SK-N-SH (cell line): ENCODE data around the gene PALM. TPM values are rescaled to one million over a fixed set of nuclear protein-coding genes. Genes with fewer than 3 reads are reported as not detected.
A peak's percentile ranks its signal among the peaks of the same experiment; 100 is the strongest.

Experiments used
- CTCF ChIA-PET: fragments of 300-600, 350-600 bp; formaldehyde crosslinking; extraction: SDS; loops from one replicate; lab custom pipeline; 2021; lab: Yijun Ruan, JAX
- POLR2A ChIA-PET: fragments of 350-600 bp; sonication (Branson Sonifier 250); formaldehyde crosslinking; extraction: SDS; loops from one replicate; lab custom pipeline; 2020; ENCODE audit warnings: antibody characterized with exemption, inconsistent platforms; lab: Yijun Ruan, JAX
- DNase-seq: peaks from one replicate; pipeline ENCODE4 v3.0.0; 2012
- H2AFZ ChIP-seq: fragments of 200-600 bp; sonication (generic); 2 replicates; pipeline ENCODE4 v1.8.1; 2016; ENCODE audit warnings: antibody characterized with exemption, mild to moderate bottlenecking, low read depth
- H3F3A ChIP-seq: fragments of 200-600 bp; sonication (generic); replicated peaks from 2 replicates; pipeline ENCODE3; 2016; ENCODE audit warnings: antibody characterized with exemption, mild to moderate bottlenecking; ENCODE audit not compliant: insufficient read depth
- H3K27ac ChIP-seq, 2 experiments: fragments of 200-500 bp in 1 of 2; fragments of 200-600 bp in 1 of 2; sonication (Bioruptor generic) in 1 of 2; sonication (generic), shearing (Covaris generic) in 1 of 2; 2 replicates each; pipeline versions ENCODE4 v1.5.1 to v1.6.1; 2014 to 2016; ENCODE audit warnings: low read depth in 2 of 2, inconsistent platforms in 1 of 2, low read length in 1 of 2, mild to moderate bottlenecking in 1 of 2, mixed read lengths in 1 of 2
- H3K27me3 ChIP-seq: fragments of 200-600 bp; sonication (generic), shearing (Covaris generic); 2 replicates; pipeline ENCODE4 v1.6.1; 2016; ENCODE audit warnings: mixed run types; ENCODE audit not compliant: insufficient read depth
- H3K36me3 ChIP-seq, 2 experiments: fragments of 200-500 bp in 1 of 2; fragments of 200-600 bp in 1 of 2; sonication (Bioruptor generic) in 1 of 2; sonication (generic) in 1 of 2; replicated peaks in 1 of 2; 2 replicates each; pipeline versions ENCODE3 to v1.5.1; 2014 to 2016; ENCODE audit warnings: low read length in 1 of 2, mild to moderate bottlenecking in 1 of 2; ENCODE audit not compliant: insufficient read depth in 2 of 2, control insufficient read depth in 1 of 2
- H3K4me1 ChIP-seq, 2 experiments: fragments of 200-500 bp in 1 of 2; fragments of 200-600 bp in 1 of 2; sonication (Bioruptor generic) in 1 of 2; sonication (generic), shearing (Covaris generic) in 1 of 2; 2 replicates each; pipeline versions ENCODE4 v1.5.1 to v1.6.1; 2014 to 2016; ENCODE audit warnings: low read depth in 1 of 2, low read length in 1 of 2, mixed run types in 1 of 2; ENCODE audit not compliant: insufficient read depth in 2 of 2, control insufficient read depth in 1 of 2
- H3K4me2 ChIP-seq: fragments of 200-600 bp; sonication (generic), shearing (Covaris generic); 2 replicates; pipeline ENCODE4 v1.6.1; 2017; ENCODE audit warnings: mixed run types
- H3K4me3 ChIP-seq, 2 experiments: fragments of 200-500 bp in 1 of 2; fragments of 200-600 bp in 1 of 2; sonication (Bioruptor generic) in 1 of 2; sonication (generic), shearing (Covaris generic) in 1 of 2; 2 replicates each; pipeline versions ENCODE4 v1.5.1 to v1.8.1; 2014 to 2016; ENCODE audit warnings: low read depth in 2 of 2, inconsistent platforms in 1 of 2, low read length in 1 of 2, mild to moderate bottlenecking in 1 of 2, mixed read lengths in 1 of 2, moderate library complexity in 1 of 2
- H3K79me2 ChIP-seq: fragments of 200-600 bp; sonication (generic); 2 replicates; pipeline ENCODE4 v1.8.1; 2017; ENCODE audit warnings: mild to moderate bottlenecking; ENCODE audit not compliant: insufficient read depth
- H3K9ac ChIP-seq: fragments of 200-600 bp; sonication (generic); 2 replicates; pipeline ENCODE4 v1.6.1; 2017; ENCODE audit warnings: mixed run types
- H3K9me2 ChIP-seq: fragments of 200-600 bp; sonication (generic); 2 replicates; pipeline ENCODE4 v1.6.1; 2017; ENCODE audit warnings: mixed run types
- H3K9me3 ChIP-seq: fragments of 200-600 bp; sonication (generic); 2 replicates; pipeline ENCODE4 v1.6.1; 2017; ENCODE audit warnings: mixed run types, mild to moderate bottlenecking, moderate library complexity
- H4K20me1 ChIP-seq: fragments of 200-600 bp; sonication (generic); 2 replicates; pipeline ENCODE4 v1.6.1; 2017; ENCODE audit warnings: mild to moderate bottlenecking, mixed run types; ENCODE audit not compliant: insufficient read depth
- CHD2 ChIP-seq: fragments of 150-350 bp; IDR thresholded peaks from 2 replicates; pipeline ENCODE4 v1.6.1; 2018; ENCODE audit warnings: low read length; ENCODE audit not compliant: partially characterized antibody
- GABPA ChIP-seq: IDR thresholded peaks from 2 replicates; pipeline ENCODE4 v1.4.0; 2012; ENCODE audit warnings: low read depth, mild to moderate bottlenecking
- JUND ChIP-seq: IDR thresholded peaks from 2 replicates; pipeline ENCODE4 v1.4.0; 2012
- MXI1 ChIP-seq: IDR thresholded peaks from 2 replicates; pipeline ENCODE4 v1.6.1; 2012; ENCODE audit warnings: mild to moderate bottlenecking, low read depth, low read length, improper control_type of control experiment
- NFIC ChIP-seq: IDR thresholded peaks from 2 replicates; pipeline ENCODE4 v1.4.0; 2012; ENCODE audit warnings: borderline replicate concordance
- NRF1 ChIP-seq: IDR thresholded peaks from 2 replicates; pipeline ENCODE4 v1.6.1; 2012; ENCODE audit warnings: low read depth, mild to moderate bottlenecking, low read length
- POLR2AphosphoS5 ChIP-seq: IDR thresholded peaks from 2 replicates; pipeline ENCODE4 v1.6.1; 2012; ENCODE audit warnings: low read depth, low read length
- RAD21 ChIP-seq: IDR thresholded peaks from 2 replicates; pipeline ENCODE4 v1.6.1; 2012; ENCODE audit warnings: mild to moderate bottlenecking, low read length
- RFX5 ChIP-seq: IDR thresholded peaks from 2 replicates; pipeline ENCODE4 v1.6.1; 2012; ENCODE audit warnings: mild to moderate bottlenecking, improper control_type of control experiment, low read length
- RXRA ChIP-seq: IDR thresholded peaks from 2 replicates; pipeline ENCODE4 v1.4.0; 2012; ENCODE audit warnings: low read depth, mild to moderate bottlenecking, borderline replicate concordance
- SIN3A ChIP-seq: IDR thresholded peaks from 2 replicates; pipeline ENCODE4 v1.6.1; 2012; ENCODE audit warnings: low read depth, mild to moderate bottlenecking, low read length, moderate library complexity, borderline replicate concordance
- SMC3 ChIP-seq: IDR thresholded peaks from 2 replicates; pipeline ENCODE4 v1.6.1; 2012; ENCODE audit warnings: low read depth, low read length, improper control_type of control experiment
- ZBTB33 ChIP-seq: IDR thresholded peaks from 2 replicates; pipeline ENCODE4 v1.4.0; 2012; ENCODE audit warnings: low read depth, borderline replicate concordance
- WGBS: methylation state at CpG from one replicate; pipeline ENCODE4 v1.1.6; 2017; ENCODE audit warnings: low lambda C conversion rate; 5-methylcytosine and 5-hydroxymethylcytosine counted together
- polyA plus RNA-seq, 3 experiments: library from polyadenylated mRNA; depleted of rRNA; stranded (reverse); fragments of >200 nt; gene quantifications; 2 replicates each; pipeline ENCODE4 v1.2.3, GENCODE V29; 2012
- TF ChIP-seq, protein P1 (sequence below): fragments of 200-600 bp; sonication (generic); IDR thresholded peaks from 2 replicates; pipeline ENCODE4 v1.6.1; 2017; ENCODE audit warnings: antibody characterized with exemption, mild to moderate bottlenecking, moderate library complexity
- TF ChIP-seq, protein P2 (sequence below): IDR thresholded peaks from 2 replicates; pipeline ENCODE4 v1.6.1; 2012; ENCODE audit warnings: mild to moderate bottlenecking, low read depth, low read length, moderate library complexity
- TF ChIP-seq, protein P3 (sequence below): fragments of 150-350 bp; IDR thresholded peaks from 2 replicates; pipeline ENCODE4 v1.6.1; 2017; ENCODE audit warnings: antibody characterized with exemption, low read length, low read depth, borderline replicate concordance

The PALM gene
- polyA plus RNA-seq, 1 of the 3 experiments (the other 2 are of a cell fraction), result 15.6 TPM

DNA sequence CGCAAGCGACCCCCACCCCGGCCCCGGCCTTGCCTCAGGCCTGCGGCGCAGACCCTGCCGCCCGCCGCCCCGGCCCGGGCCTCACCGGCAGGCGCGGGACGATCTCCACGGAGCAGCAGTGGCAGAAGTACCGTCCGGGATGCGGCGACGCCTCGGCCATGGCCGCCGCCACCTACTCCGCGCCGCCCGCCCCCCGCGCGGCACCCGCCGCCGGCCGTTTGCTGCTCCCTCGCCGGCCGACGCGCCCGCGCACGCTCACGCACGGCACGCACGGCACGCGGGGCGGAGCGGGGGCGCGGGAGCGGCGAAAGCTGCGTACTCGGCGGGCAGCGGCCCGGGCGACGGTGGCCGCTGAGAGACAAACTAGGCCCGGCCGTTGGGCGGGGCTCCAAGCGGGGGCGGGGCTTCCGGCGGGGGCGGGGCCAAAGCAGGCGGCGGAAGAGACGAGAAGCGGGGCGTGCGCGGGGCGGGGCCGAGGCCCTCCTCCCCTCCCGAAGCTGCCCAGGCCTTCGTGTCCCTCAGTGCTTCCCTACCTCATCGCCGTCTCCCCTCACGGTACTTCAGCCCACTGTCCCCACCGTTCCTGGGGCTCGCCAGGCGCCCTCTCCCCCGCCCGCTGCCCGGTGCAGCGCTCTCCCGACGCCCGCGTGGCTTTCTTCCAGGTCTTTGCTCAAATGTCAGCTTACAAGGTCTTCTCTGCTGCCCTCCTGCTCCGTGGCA, 45.6 kb upstream of the PALM start, which contains the start of gene RNF126:
Gene RNF126 (minus strand): TSS at position 253 of the 720 bp plus-strand sequence. CDS start 93 bp downstream, at position 160.
- DNase-seq, result peak; percentile 97
- H3K4me1 ChIP-seq, result peaks cover 7 to 32% of the 10 kb centered on the region in 2 experiments; a peak in 2 of 4 replicates
- CTCF ChIA-PET, result interaction anchor here (0.7 to 1.9 kb wide), 11 partner anchors 12 to 237 kb away, joined by 3 to 26 read pairs (median 4); partner anchors contain the start of gene PALM
- H3K9me3 ChIP-seq, result no peaks in the 10 kb centered on the region
- peak within 1 kb of the TSS; percentile 99 for H3K4me2 ChIP-seq
- TF ChIP-seq NRF1, result peak; percentile 60
- peak; percentile 53; the same call in 1 of the 2 replicates for TF ChIP-seq GABPA
- TF ChIP-seq RXRA, result no peak
- peak; percentile 26; the same call in 1 of the 2 replicates for TF ChIP-seq MXI1
- TF ChIP-seq, protein P1, sequence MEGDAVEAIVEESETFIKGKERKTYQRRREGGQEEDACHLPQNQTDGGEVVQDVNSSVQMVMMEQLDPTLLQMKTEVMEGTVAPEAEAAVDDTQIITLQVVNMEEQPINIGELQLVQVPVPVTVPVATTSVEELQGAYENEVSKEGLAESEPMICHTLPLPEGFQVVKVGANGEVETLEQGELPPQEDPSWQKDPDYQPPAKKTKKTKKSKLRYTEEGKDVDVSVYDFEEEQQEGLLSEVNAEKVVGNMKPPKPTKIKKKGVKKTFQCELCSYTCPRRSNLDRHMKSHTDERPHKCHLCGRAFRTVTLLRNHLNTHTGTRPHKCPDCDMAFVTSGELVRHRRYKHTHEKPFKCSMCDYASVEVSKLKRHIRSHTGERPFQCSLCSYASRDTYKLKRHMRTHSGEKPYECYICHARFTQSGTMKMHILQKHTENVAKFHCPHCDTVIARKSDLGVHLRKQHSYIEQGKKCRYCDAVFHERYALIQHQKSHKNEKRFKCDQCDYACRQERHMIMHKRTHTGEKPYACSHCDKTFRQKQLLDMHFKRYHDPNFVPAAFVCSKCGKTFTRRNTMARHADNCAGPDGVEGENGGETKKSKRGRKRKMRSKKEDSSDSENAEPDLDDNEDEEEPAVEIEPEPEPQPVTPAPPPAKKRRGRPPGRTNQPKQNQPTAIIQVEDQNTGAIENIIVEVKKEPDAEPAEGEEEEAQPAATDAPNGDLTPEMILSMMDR, result no peak
- TF ChIP-seq POLR2AphosphoS5, result peak; percentile 83
- peaks cover 0 to 6% of the 10 kb centered on the region in 2 experiments for H3K36me3 ChIP-seq
- no peaks in the 10 kb centered on the region for H3K27me3 ChIP-seq
- peaks cover 51% of the 10 kb centered on the region for H3K79me2 ChIP-seq
- peak within 1 kb of the TSS; percentile 97 for H3K9ac ChIP-seq
- H3K4me3 ChIP-seq, result peak within 1 kb of the TSS; percentile 86 to 96
- POLR2A ChIA-PET, result interaction anchor here (0.7 to 1.0 kb wide), 5 partner anchors 16 to 113 kb away, joined by 3 read pairs; no protein-coding TSS in a partner anchor
- H3K9me2 ChIP-seq, result no peaks in the 10 kb centered on the region
- peak within 1 kb of the TSS; percentile 86 for H2AFZ ChIP-seq
- peaks cover 44% of the 10 kb centered on the region for H4K20me1 ChIP-seq
- peak within 1 kb of the TSS; percentile 72 to 93 for H3K27ac ChIP-seq
- WGBS, result 2% methylated on average over 20 of the region's 97 CpGs
- H3F3A ChIP-seq, result peaks cover 4% of the 10 kb centered on the region

GRCh38 chr19:663682-664117, 45.0 kb upstream of the PALM start:
- Histone ChIP-seq H3K9me2 (no peaks in the 10 kb centered on the region), H3F3A (peaks cover 8% of the 10 kb centered on the region), H3K9ac (peak overlapping the region; percentile 52; the same call in 1 of the 2 replicates), H3K79me2 (peaks cover 45% of the 10 kb centered on the region), H3K27ac (peak overlapping the region; percentile 72 to 93), H2AFZ (peak overlapping the region; percentile 86), H4K20me1 (peaks cover 38% of the 10 kb centered on the region), H3K4me3 (peak overlapping the region; percentile 51 to 63), H3K36me3 (peaks cover 0 to 2% of the 10 kb centered on the region in 2 experiments), H3K9me3 (no peaks in the 10 kb centered on the region), H3K27me3 (no peaks in the 10 kb centered on the region), H3K4me2 (peak overlapping the region; percentile 81), H3K4me1 (peaks cover 7 to 32% of the 10 kb centered on the region in 2 experiments; a peak in 2 of 4 replicates)
- WGBS, result 51% methylated on average over 13 of the region's 18 CpGs
- DNase-seq, result no peak
- CTCF ChIA-PET, result interaction anchor here (0.7 to 1.9 kb wide), 11 partner anchors 12 to 236 kb away, joined by 3 to 26 read pairs (median 4); partner anchors contain the start of gene PALM
- POLR2A ChIA-PET, result interaction anchor here (0.7 to 1.0 kb wide), 5 partner anchors 16 to 113 kb away, joined by 3 read pairs; no protein-coding TSS in a partner anchor
- TF ChIP-seq SIN3A, result no peak
- TF ChIP-seq, protein P2, sequence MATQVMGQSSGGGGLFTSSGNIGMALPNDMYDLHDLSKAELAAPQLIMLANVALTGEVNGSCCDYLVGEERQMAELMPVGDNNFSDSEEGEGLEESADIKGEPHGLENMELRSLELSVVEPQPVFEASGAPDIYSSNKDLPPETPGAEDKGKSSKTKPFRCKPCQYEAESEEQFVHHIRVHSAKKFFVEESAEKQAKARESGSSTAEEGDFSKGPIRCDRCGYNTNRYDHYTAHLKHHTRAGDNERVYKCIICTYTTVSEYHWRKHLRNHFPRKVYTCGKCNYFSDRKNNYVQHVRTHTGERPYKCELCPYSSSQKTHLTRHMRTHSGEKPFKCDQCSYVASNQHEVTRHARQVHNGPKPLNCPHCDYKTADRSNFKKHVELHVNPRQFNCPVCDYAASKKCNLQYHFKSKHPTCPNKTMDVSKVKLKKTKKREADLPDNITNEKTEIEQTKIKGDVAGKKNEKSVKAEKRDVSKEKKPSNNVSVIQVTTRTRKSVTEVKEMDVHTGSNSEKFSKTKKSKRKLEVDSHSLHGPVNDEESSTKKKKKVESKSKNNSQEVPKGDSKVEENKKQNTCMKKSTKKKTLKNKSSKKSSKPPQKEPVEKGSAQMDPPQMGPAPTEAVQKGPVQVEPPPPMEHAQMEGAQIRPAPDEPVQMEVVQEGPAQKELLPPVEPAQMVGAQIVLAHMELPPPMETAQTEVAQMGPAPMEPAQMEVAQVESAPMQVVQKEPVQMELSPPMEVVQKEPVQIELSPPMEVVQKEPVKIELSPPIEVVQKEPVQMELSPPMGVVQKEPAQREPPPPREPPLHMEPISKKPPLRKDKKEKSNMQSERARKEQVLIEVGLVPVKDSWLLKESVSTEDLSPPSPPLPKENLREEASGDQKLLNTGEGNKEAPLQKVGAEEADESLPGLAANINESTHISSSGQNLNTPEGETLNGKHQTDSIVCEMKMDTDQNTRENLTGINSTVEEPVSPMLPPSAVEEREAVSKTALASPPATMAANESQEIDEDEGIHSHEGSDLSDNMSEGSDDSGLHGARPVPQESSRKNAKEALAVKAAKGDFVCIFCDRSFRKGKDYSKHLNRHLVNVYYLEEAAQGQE, result no peak
- TF ChIP-seq, protein P3, sequence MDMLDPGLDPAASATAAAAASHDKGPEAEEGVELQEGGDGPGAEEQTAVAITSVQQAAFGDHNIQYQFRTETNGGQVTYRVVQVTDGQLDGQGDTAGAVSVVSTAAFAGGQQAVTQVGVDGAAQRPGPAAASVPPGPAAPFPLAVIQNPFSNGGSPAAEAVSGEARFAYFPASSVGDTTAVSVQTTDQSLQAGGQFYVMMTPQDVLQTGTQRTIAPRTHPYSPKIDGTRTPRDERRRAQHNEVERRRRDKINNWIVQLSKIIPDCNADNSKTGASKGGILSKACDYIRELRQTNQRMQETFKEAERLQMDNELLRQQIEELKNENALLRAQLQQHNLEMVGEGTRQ, result no peak
- TF ChIP-seq ZBTB33, result no peak
- TF ChIP-seq RFX5, result no peak
- TF ChIP-seq NRF1, result no peak
- TF ChIP-seq JUND, result no peak
- TF ChIP-seq NFIC, result no peak
- no peak for TF ChIP-seq SMC3
- no peak for TF ChIP-seq RAD21
- no peak for TF ChIP-seq CHD2
